HG02970 (cell line): ENCODE data around the gene LRP3.
"Not testable (repeated sequence)": the region's sequence is repeated elsewhere in the genome, so short reads cannot be mapped to it uniquely, and the experiment has no call there.

Experiments
- ATAC-seq: cut with Tn5 transposase; IDR thresholded peaks from one replicate; pipeline ENCODE4 v1.9.1; 2021; ENCODE audit warnings: mild to moderate bottlenecking, moderate library complexity, moderate number of reproducible peaks; ENCODE audit not compliant: unreplicated experiment, low FRiP score

LRP3 gene

DNA sequence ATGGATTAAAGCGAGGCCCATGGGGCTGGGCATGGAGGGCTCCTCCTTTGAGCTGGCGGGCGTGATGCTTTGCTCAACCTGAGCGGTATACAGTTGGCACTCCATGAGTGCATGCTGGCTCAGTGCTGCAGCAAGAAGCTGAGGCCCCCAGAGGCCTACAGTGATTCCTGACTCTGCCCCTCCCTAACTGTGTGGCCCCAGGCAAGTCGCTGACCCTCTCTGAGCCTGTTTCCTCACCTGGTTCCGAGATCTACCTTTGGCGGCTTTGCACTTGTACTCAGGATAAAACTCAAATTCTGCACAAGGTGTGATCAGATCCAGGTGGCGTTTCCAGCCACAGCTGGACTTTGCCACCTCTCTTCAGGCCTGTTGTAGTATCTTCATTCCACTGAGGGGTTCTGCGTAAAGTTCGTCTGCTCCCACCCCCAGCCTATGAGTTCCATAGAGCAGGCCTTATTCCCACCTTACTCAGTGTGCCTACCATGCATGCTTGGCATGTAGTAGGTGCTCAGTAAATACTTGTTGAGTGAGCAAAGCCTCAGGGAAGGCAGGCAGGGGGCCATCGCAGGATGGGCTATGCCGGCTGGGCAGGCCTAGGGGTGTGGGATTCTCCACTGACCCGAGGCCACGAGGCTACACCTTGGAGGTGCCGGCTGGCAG lies 7.9 kb downstream of the LRP3 start:
- ATAC-seq = no peak

DNA sequence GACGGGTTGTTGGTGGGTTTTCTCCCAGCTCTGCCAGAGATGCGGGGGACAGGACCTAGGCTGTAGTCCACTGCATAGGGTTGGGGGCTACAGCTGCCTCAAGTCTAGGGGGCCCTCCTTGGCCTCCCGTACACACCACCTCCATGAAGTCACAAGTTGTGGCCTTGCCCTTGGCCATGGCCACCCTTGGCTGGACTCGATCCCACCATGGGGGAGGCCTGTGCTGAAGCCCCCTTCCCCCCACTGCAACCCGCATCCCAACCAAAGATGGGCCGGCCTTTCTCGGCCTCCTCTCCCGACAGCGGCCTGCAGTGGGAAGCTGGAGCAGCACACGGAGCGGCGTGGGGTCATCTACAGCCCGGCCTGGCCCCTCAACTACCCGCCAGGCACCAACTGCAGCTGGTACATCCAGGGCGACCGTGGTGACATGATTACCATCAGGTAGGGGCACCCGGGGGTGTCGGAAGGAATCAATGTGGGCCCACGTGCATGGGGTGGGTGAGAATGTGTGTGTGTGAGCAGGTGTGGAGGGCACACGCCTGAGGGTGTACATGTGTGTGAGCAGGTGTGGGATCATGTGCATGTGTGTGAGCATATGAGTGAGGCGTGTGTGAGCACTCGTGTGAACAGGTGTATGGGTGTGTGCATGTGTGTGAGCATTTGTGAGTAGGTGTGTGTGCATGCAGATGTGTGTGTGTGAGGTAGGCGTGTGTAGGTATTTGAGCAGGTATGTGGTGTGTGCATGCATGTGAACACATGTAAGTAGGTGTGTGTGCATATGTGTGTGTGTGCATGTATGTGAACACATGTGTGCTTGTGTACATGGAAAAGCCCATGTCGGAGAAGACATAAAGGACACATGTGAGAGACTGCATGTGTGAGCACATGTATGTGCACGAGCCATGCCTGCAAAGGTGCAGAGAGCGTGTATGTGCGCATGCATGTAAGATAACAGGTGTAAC lies 8.7 kb downstream of the LRP3 start:
- ATAC-seq = no peak

DNA sequence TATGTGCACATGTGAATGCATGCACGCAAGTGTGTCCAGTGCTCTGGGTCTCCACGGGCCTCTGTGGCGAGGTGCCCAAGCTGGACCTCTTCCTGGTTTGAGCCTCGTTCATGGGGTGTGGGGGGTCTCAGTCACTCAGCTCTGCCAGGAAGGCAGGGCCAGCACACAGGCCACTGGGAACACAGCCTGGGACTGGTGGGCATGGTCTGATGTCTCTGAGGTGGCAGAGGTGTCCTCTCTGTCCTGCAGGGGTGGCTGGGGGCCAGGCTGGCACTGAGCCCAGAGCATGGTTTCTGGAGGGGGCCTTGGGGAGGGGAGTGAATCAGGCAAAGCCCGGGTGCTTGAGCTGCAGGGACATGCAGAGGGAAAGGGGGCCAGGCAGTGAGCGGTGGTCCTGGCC lies 9.4 kb downstream of the LRP3 start:
- no peak for ATAC-seq

DNA sequence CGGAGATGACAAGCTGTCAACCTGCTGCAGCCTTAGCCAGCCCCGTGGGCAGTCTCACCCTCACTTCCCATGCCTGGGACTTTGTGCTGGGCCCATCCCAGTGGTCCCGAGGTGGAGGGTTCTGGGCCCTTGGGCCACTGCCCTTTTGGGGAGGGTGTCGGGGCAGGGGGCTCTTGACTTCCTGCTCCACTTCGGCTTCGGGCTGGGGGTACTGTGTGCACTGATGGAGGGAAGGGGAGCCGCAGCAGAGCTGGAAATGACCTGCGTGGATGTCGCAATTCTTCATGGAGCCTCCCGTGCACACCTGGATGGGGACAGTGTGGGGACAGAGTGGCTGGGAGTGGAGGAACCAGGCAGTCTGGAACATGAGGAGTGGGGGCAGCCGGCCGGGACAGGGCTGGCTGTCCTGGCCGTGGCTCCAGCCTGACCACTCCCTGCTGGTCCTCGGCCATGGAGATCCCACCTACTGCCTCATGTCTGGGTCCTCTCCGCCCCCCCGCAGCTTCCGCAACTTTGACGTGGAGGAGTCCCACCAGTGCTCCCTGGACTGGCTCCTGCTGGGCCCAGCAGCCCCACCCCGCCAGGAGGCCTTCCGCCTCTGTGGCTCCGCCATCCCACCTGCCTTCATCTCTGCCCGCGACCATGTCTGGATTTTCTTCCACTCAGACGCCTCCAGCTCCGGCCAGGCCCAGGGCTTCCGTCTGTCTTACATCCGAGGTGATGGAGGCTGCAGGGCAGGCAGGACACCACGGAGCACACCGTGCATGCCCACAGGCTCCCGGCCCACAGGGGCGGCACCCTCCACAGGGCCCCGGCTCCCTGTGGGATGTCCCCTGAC lies 10.2 kb downstream of the LRP3 start:
- no peak for ATAC-seq

DNA sequence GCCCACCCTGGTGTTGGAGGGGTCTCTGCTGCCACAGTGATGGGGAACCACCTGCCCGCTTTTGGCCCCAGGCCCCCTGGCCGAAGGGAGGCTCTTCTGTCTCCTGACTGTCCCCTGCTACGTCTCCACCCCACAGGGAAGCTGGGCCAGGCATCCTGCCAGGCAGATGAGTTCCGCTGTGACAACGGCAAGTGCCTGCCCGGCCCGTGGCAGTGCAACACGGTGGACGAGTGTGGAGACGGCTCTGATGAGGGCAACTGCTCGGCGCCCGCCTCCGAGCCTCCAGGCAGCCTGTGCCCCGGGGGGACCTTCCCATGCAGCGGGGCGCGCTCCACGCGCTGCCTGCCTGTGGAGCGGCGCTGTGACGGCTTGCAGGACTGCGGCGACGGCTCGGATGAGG lies 11.0 kb downstream of the LRP3 start:
- no peak for ATAC-seq

DNA sequence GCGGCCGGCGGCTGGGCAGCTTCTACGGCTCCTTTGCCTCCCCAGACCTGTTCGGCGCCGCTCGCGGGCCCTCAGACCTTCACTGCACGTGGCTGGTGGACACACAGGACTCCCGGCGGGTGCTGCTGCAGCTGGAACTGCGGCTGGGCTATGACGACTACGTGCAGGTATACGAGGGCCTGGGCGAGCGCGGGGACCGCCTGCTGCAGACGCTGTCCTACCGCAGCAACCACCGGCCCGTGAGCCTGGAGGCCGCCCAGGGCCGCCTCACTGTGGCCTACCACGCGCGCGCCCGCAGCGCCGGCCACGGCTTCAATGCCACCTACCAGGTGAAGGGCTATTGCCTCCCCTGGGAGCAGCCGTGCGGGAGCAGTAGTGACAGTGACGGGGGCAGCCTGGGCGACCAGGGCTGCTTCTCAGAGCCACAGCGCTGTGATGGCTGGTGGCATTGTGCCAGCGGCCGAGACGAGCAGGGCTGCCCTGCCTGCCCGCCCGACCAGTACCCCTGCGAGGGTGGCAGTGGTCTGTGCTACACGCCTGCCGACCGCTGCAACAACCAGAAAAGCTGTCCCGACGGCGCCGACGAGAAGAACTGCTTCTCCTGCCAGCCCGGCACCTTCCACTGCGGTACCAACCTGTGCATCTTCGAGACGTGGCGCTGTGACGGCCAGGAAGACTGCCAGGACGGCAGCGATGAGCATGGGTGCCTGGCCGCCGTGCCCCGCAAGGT lies 11.6 kb downstream of the LRP3 start:
- no peak for ATAC-seq

DNA sequence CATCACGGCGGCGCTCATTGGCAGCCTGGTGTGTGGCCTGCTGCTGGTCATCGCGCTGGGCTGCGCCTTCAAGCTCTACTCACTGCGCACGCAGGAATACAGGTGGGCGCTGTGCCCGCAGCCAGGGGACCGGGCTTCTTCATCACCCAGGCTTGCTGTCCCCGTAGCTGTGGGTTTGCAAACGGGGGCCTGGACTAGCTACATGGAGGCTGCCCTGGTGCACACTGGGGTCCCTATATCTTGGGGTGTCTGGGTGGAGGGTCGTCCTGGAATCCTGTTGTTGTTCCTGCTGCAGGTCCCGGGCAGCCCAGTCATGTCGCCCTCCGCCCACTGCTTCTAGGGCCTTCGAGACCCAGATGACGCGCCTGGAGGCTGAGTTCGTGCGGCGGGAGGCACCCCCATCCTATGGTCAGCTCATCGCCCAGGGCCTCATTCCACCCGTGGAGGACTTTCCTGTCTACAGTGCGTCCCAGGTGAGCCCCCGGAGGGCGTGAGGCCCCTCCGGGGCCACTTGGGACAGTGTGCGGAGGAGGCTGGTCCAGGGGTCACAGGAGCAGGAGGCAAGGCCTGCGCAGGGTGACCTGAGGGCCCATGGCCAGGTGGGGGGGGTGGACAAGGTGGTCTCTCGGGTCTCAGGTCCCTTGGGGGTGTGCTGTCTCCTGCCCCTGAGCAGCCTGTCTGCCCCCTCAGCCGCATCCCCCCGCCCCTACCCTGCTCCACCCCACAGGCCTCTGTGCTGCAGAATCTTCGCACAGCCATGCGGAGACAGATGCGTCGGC lies 12.3 kb downstream of the LRP3 start:
- ATAC-seq = no peak

DNA sequence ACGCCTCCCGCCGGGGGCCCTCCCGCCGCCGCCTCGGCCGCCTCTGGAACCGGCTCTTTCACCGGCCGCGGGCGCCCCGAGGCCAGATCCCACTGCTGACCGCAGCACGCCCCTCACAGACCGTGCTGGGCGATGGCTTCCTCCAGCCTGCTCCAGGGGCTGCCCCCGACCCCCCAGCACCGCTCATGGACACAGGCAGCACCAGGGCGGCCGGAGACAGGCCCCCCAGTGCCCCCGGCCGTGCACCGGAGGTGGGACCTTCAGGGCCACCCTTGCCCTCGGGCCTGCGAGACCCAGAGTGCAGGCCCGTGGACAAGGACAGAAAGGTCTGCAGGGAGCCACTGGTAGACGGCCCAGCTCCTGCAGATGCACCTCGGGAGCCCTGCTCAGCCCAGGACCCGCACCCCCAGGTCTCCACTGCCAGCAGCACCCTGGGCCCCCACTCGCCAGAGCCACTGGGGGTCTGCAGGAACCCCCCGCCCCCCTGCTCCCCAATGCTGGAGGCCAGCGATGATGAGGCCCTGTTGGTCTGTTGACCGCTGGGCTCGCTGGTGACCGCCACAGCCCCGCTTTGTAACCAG lies 13.0 kb downstream of the LRP3 start:
- no peak for ATAC-seq

DNA sequence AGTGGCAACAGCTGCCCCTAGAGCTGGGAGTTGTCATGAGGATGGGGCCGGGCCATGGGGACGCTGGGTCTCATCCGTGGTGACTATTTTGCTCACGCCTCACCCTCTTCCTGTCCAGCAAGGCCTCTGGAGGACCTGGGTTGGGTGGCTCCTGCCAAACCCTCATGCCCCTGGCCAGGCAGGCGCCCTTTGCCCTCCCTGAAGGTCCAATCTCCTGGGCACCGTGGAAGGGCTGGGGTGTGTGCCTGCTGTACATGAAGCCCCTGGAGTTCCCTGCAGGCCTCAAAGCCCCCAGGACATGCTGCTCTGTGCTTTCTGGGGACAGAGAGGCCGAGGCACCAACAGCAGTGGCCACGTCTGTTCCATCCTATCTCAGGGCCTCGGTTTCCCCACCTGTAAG lies 13.8 kb downstream of the LRP3 start:
- ATAC-seq = no peak

DNA sequence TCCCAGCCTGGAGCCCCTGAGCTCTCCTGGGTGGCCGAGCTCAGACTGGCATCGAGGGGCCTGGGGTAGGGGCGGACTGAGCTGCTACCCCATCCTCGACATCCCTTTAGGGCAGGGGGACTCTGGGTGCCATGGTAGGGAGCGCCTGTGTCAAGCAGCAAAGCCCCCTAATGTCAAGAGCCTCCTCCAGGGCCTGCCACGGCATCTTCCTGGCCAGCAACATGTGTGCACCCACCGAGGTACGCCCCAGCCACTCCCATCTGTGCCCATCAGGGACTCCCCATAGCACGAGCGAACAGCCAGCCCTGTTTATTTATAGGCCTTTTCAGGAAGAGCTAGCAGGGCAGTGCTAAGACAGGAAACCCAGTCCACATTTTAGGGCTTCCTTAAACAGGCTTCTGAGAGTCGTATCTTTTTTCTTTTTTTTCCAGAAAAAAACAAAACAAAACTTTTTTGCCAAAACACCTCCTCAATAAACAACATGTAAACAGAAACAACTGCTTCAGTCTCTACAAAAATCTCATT lies 14.3 kb downstream of the LRP3 start:
- ATAC-seq = no peak

DNA sequence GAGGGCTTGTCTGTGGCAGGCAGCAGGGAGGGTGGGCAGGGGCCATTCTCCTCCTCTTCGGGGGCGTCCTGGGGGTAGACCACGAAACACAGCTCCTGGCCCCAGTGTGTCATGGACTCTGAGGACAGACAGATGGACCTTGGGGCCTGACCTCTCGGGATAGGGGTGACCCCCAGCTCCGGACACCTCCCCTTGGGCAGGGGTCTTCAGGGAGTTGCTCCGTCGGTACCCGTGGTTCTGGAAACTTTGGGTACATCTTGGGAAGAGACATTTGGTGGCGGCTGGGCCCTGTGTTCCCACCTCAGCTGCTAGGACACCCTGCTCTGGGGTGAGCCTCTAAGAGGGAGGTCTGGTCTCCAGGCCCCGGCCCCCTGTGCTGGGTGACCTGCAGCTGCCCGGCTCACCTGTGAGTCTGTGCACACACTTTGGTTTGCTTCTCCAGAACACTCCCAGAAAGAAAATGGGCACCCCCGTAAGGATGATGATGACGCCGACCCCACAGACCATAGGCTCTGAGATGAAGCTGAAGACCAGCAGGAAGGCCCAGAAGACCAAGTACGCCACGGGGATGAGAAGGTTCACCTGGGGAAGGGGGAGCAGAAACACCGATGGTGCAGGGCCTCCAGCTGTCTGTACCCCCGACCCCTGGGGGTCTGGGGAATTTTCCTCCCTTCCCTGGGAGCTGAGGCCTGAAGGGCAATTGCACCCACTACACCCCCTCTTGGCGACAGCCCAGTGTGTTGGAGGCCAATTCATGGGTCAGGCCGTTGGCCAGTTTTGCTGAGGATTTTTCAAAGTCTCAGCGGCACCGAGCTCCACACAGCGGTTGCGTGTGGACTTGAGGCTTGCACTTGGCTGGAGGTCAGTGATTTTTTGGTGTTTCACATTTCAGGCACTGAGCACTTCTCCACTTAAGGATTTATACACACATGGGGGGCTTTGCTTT lies 15.0 kb downstream of the LRP3 start:
- no peak for ATAC-seq

DNA sequence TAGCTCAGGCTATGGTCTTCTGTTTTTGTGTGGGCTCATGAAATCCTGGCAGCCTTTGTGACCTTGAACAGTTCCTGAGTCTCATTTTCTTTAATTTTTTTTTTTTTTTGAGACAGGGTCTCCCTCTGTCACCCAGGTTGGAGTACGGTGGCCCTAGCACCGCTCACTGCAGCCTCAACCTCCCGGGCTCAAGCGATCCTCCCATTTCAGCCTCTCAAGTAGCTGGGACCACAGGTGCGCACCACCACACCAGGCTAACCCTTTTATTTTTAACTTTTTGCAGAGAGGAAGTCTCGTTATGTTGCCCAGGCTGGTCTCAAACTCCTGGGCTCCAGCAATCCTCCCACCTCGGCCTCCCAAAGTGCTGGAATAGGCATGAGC lies 15.7 kb downstream of the LRP3 start:
- ATAC-seq = not testable (repeated sequence)

DNA sequence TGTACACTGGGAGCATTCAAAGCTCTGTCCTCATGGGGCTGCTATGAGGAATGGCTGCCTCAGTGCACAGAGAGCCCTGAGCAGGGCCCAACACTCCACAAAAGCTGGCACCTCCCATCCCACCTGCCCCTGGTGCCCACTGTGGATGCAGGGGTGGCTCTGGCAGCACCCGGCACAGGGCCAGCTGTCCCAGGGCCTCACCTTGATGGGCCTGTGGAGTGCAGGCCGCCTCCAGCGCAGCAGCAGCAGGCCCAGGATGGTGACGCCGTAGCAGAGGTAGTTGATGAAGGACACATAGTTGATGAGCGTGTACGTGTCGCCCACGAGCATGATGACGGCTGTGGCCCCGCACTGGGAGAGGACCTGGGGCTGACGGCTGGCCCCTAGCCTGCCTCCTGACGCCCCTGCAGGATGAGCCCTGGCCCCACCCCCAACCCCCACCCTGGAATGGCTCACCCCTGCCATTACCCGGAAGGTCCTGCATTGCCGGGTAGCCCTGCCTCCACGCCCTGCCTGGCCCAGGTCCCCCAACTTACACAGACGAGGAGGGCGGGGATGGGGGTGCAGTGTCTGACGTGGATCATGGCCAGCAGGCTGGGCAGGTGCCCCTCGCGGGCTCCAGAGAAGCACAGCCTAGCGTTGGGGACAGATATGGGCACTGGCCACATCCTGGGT lies 16.3 kb downstream of the LRP3 start:
- no peak for ATAC-seq

DNA sequence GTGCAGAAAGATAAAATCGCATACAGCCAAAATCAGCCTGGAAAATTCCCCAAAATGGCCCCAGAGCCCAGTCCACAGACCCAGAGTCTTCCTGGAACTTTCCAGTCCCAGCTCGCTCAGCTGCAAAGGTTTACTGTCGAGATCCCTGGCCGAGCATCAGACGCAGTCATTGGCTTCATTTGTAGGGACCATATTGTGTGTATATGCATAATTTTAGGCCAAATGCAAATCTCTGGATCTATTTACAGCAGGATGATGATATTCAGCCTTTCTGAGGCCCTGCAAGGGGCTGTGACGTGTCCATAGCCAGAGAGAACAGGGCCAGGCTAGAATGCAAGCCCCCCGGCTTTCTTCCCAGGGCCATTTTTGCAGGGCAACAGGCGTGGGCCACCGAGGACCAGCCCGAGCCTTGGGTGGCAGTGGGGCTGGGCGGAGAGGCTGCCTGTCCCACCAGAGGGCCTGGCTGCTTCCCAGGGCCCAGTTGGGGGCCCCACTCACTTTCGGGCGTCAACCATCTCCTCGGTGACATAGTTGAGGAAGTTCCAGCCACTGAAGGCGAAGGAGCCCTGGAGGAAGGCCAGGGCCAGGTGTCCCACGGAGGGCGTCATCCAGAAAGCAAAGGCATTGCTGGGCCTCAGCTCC lies 17.8 kb downstream of the LRP3 start:
- ATAC-seq = no peak

DNA sequence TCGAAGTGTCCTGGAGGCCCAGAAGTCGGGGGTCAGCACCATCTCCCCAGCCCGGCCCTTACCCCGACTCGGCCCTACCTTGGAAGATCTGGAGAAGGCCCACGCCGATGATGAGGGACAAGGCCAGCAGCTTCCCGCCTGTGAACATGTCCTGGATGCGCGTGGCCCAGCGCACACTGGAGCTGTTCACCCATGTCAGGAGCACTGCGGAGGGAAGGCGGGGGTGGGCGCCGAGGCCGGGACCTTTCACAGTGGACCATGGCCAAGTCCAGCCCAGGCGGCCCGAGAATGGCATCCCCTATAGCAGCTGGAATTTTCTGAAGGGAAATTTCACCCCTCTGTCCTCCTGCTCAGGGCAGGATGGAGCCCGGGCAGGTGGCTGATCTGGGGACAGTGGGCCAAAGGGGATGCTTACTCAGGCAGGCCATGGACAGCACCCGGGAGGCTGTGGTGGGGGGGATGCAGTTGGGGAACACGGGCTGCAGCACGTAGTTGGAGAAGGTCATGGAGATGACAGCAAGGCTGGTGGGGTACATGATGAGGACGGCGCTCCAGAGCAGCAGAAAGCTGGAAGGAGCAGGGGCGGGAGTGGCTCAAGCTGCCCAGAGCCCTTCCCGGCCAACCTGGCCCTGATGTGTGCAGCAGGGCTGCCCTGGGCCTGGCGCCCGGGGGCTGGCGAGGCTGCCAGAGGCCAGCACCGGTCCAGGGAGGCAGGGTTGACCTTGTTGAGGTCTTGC lies 18.5 kb downstream of the LRP3 start:
- no peak for ATAC-seq

DNA sequence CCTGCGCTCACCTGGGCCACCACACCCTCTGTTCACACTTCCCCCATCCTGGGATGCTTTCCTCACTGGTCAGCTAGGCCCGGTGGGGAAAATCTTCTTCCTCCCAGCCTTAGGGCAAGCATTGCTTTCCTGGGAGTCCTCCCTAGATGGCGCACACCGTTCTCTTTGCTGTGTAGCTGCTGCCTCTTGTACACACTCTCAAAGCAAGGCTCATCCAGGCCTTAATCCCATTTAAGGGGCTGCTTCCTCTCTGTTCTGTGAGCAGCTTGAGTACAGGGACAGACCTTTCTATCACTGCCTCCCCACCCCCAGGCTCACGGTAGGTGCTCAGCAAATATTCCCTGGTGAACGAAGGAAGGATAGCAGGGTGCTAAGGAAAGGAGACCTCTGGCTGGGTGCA lies 20.5 kb downstream of the LRP3 start:
- ATAC-seq = no peak
